Ovary (tissue), 3 donors: Measurements from ENCODE around the gene ARNT2.

Source experiments
- CTCF ChIP-seq, 3 donors: fragments of 450-650 bp in 2 of 3; fragments of 200-600 bp in 1 of 3; IDR thresholded peaks; one replicate each; pipeline versions ENCODE4 v1.5.1 to v1.8.0; 2016 to 2022; ENCODE audit warnings: antibody characterized with exemption in 3 of 3, mild to moderate bottlenecking in 1 of 3
- EP300 ChIP-seq: sonication (generic); formaldehyde crosslinking; IDR thresholded peaks from one replicate; pipeline ENCODE4 v1.6.1; 2017; ENCODE audit warnings: antibody characterized with exemption
- POLR2A ChIP-seq: fragments of 450-650 bp; IDR thresholded peaks from one replicate; pipeline ENCODE4 v1.6.1; 2017; ENCODE audit warnings: antibody characterized with exemption, mild to moderate bottlenecking, moderate library complexity
- donor health status: DM: no; HTN: no; CAD: no.

GRCh38 chr15:80420658-80421057 is 16.5 kb downstream of the ARNT2 start:
- no peak for TF ChIP-seq CTCF (IDR thresholded peaks at IDR 0.05)
- no peak for TF ChIP-seq POLR2A
- no peak for TF ChIP-seq EP300
